Measurements from ENCODE around the gene FABP3. TPM values are rescaled to one million over a fixed set of nuclear protein-coding genes. Genes with fewer than 3 reads are reported as not detected.

The FABP3 gene
- total and polyA plus RNA-seq, 2 of the 13 experiments (the other 11 are each of a cell fraction or from before 2014, with no cell fraction given): 0.21 to 0.24 TPM

DNA sequence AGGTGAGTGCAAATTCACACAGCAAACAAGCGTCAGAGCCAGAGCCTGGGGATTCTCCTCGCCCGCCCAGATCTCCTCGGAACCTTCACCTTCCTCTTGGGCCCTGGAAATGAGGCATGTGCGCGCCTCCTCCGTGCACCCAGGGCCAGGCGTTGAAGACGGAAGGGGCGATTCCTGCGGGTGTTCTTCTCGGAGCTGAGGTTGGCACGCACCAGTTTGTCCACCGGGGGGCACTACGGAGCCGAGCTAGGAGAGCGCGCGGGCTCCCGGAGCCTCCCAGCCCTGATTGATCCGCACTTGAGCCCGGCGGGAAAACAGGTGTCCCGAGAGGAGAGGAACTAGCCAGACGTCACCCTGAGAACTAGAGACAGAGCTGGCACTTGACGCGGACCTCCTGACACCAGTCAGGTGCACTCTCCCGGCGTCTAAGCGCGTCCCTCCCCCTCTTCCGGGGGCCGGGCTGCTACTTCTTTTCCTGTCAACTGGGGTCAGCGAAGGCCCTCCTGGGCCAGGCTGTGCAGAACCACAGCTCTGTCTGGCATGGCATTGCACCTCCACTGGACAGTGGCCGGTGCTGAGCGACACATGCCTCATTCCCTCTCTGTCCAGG lies 21.8 kb upstream of the FABP3 start (continued):
- TF ChIP-seq TEF (CRISPR knock-in tag; IDR thresholded peaks at IDR 0.05) (no peak), ASH2L (IDR thresholded peaks at IDR 0.05; ENCODE audit: insufficient read length, low read depth, low read length) (no peak), GATAD1 (CRISPR knock-in tag; IDR thresholded peaks at IDR 0.05) (peak; percentile 35; the same call in 1 of the 2 replicates), ZNF761 (CRISPR knock-in tag; conservative IDR thresholded peaks at IDR 0.05) (0 out of 2 replicates have a peak, but pooled peaks have one; percentile 28), IKZF4 (CRISPR knock-in tag; IDR thresholded peaks at IDR 0.05; ENCODE audit: borderline replicate concordance, low read depth, not compliant biosample characterization) (peak; percentile 66), SMC3 (IDR thresholded peaks at IDR 0.05; ENCODE audit: low read length) (peak; percentile 53), POLR2G (IDR thresholded peaks at IDR 0.05; ENCODE audit: low read depth, low read length) (no peak), RXRA (CRISPR knock-in tag; IDR thresholded peaks at IDR 0.05) (no peak; the same call in 1 of the 2 replicates), HOXA5 (CRISPR knock-in tag; IDR thresholded peaks at IDR 0.05) (0 out of 2 replicates have a peak, but pooled peaks have one; percentile 25), MAZ (IDR thresholded peaks at IDR 0.05; ENCODE audit: borderline replicate concordance, low read depth, low read length) (no peak), MAZ (CRISPR knock-in tag; IDR thresholded peaks at IDR 0.05; ENCODE audit: low read depth) (0 out of 2 replicates have a peak, but pooled peaks have one; percentile 29), HNRNPL (IDR thresholded peaks at IDR 0.05; ENCODE audit: low read depth, low read length) (peak; percentile 68; the same call in 1 of the 2 replicates), ZNF44 (CRISPR knock-in tag; IDR thresholded peaks at IDR 0.05) (0 out of 2 replicates have a peak, but pooled peaks have one; percentile 63), ZFP41 (CRISPR knock-in tag; IDR thresholded peaks at IDR 0.05; ENCODE audit: borderline replicate concordance) (no peak), YY1 (IDR thresholded peaks at IDR 0.05; ENCODE audit: insufficient read depth, insufficient replicate concordance, low read depth, low read length) (no peak), PCBP1 (IDR thresholded peaks at IDR 0.05; ENCODE audit: borderline replicate concordance, low read depth, low read length) (no peak), ZSCAN12 (CRISPR knock-in tag; IDR thresholded peaks at IDR 0.05) (no peak), ZNF768 (CRISPR knock-in tag; IDR thresholded peaks at IDR 0.05) (peak; percentile 53; the same call in 1 of the 2 replicates)
- TF ChIP-seq, protein P1, sequence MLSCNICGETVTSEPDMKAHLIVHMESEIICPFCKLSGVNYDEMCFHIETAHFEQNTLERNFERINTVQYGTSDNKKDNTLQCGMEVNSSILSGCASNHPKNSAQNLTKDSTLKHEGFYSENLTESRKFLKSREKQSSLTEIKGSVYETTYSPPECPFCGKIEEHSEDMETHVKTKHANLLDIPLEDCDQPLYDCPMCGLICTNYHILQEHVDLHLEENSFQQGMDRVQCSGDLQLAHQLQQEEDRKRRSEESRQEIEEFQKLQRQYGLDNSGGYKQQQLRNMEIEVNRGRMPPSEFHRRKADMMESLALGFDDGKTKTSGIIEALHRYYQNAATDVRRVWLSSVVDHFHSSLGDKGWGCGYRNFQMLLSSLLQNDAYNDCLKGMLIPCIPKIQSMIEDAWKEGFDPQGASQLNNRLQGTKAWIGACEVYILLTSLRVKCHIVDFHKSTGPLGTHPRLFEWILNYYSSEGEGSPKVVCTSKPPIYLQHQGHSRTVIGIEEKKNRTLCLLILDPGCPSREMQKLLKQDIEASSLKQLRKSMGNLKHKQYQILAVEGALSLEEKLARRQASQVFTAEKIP (CRISPR knock-in tag; IDR thresholded peaks at IDR 0.05; ENCODE audit: borderline replicate concordance): no peak
- TF ChIP-seq, protein P2, sequence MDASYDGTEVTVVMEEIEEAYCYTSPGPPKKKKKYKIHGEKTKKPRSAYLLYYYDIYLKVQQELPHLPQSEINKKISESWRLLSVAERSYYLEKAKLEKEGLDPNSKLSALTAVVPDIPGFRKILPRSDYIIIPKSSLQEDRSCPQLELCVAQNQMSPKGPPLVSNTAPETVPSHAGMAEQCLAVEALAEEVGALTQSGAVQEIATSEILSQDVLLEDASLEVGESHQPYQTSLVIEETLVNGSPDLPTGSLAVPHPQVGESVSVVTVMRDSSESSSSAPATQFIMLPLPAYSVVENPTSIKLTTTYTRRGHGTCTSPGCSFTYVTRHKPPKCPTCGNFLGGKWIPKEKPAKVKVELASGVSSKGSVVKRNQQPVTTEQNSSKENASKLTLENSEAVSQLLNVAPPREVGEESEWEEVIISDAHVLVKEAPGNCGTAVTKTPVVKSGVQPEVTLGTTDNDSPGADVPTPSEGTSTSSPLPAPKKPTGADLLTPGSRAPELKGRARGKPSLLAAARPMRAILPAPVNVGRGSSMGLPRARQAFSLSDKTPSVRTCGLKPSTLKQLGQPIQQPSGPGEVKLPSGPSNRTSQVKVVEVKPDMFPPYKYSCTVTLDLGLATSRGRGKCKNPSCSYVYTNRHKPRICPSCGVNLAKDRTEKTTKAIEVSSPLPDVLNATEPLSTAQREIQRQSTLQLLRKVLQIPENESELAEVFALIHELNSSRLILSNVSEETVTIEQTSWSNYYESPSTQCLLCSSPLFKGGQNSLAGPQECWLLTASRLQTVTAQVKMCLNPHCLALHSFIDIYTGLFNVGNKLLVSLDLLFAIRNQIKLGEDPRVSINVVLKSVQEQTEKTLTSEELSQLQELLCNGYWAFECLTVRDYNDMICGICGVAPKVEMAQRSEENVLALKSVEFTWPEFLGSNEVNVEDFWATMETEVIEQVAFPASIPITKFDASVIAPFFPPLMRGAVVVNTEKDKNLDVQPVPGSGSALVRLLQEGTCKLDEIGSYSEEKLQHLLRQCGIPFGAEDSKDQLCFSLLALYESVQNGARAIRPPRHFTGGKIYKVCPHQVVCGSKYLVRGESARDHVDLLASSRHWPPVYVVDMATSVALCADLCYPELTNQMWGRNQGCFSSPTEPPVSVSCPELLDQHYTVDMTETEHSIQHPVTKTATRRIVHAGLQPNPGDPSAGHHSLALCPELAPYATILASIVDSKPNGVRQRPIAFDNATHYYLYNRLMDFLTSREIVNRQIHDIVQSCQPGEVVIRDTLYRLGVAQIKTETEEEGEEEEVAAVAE (CRISPR knock-in tag; IDR thresholded peaks at IDR 0.05; ENCODE audit: borderline replicate concordance): no peak
- TF ChIP-seq, protein P3, sequence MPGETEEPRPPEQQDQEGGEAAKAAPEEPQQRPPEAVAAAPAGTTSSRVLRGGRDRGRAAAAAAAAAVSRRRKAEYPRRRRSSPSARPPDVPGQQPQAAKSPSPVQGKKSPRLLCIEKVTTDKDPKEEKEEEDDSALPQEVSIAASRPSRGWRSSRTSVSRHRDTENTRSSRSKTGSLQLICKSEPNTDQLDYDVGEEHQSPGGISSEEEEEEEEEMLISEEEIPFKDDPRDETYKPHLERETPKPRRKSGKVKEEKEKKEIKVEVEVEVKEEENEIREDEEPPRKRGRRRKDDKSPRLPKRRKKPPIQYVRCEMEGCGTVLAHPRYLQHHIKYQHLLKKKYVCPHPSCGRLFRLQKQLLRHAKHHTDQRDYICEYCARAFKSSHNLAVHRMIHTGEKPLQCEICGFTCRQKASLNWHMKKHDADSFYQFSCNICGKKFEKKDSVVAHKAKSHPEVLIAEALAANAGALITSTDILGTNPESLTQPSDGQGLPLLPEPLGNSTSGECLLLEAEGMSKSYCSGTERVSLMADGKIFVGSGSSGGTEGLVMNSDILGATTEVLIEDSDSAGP (CRISPR knock-in tag; IDR thresholded peaks at IDR 0.05; ENCODE audit: borderline replicate concordance): peak; percentile 66; the same call in 1 of the 2 replicates
